ENCODE measurements around the gene GJA4.

- TF ChIP-seq, protein P1, sequence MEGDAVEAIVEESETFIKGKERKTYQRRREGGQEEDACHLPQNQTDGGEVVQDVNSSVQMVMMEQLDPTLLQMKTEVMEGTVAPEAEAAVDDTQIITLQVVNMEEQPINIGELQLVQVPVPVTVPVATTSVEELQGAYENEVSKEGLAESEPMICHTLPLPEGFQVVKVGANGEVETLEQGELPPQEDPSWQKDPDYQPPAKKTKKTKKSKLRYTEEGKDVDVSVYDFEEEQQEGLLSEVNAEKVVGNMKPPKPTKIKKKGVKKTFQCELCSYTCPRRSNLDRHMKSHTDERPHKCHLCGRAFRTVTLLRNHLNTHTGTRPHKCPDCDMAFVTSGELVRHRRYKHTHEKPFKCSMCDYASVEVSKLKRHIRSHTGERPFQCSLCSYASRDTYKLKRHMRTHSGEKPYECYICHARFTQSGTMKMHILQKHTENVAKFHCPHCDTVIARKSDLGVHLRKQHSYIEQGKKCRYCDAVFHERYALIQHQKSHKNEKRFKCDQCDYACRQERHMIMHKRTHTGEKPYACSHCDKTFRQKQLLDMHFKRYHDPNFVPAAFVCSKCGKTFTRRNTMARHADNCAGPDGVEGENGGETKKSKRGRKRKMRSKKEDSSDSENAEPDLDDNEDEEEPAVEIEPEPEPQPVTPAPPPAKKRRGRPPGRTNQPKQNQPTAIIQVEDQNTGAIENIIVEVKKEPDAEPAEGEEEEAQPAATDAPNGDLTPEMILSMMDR (conservative IDR thresholded peaks at IDR 0.05 in 1 of 2, IDR thresholded peaks at IDR 0.05 in 1 of 2; ENCODE audit: extremely low read depth in 1 of 2, insufficient read depth in 1 of 2, low read depth in 1 of 2, low read length in 2 of 2), result no peak
- no peak for TF ChIP-seq EZH2 (IDR thresholded peaks at IDR 0.05; ENCODE audit: borderline replicate concordance, low read length)
These were observed 29.4 kb downstream of the GJA4 start for GRCh38 chr1:34822202-34822601.

All from mammary epithelial cell (primary cell).